Measurements from ENCODE around the gene MAP3K4.

MAP3K4 gene

DNA sequence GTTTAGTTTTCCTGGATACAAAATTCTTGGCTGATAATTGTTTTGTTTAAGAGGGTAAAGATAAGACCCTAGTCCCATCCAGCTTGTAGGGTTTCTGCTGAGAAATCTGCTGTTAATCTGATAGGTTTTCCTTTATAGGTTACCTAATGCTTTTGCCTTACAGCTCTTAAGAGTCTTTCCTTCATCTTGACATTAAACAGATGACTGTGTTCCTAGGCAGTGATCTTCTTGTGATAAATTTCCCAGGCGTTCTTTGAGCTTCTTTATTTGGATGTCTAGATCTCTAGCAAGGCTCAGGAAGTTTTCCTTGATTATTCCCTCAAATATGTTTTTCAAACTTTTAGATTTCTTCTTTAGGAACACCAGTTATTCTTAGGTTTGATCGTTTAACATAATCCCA is 134.0 kb downstream of the MAP3K4 start:
- DNase-seq (ENCODE audit: low spot score), result no peak

- no peak for DNase-seq (ENCODE audit: low spot score)
Observed at GRCh38 chr6:161127071-161127740, 135.6 kb downstream of the MAP3K4 start.

- DNase-seq (ENCODE audit: low spot score), result no peak
Observed at GRCh38 chr6:161128230-161128629, 136.7 kb downstream of the MAP3K4 start.

- DNase-seq (ENCODE audit: low spot score), result peak; percentile 17
Observed at GRCh38 chr6:161128680-161129196, 137.2 kb downstream of the MAP3K4 start.

DNA sequence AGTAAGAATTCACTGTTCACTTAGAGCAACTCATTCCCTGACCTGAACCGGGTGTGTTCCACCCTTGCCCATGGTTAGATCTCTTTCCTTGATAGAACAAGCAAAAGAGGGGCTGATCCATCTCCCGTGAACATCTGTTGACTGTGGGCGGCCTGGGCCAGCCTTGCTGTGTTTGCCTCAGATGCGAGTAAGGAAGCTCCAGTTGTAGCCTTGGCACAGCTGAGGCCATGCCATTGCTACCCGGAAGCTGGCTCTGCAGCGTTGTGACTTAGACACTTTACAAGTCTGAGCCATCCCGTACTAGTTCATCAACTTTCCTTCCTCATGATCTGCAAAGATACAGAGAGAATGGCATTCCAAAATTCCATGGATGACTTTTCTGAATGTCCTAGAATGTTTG is 139.0 kb downstream of the MAP3K4 start:
- no peak for DNase-seq (ENCODE audit: low spot score)

- DNase-seq (ENCODE audit: low spot score), result no peak
Observed at GRCh38 chr6:161130967-161131766, 139.6 kb downstream of the MAP3K4 start.

DNA sequence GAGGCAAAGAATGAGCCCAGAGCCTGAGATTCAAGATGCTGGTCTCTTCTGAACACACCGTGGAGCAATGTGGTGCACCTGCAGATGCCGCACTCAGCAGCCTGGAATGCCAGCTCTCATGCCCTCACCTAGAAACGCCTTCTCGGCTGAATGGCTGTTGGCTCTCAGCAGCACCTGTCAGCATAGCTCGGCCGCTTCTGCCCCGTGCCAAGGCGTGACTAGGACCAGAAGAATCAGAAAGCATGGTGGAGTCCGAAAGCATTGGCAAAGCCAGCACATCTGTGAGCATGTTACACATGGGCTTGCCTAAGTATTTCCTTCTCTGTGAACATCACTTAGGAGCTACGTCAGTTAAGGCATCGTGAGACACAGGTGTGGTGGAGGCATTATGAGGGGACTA is 140.8 kb downstream of the MAP3K4 start:
- no peak for DNase-seq (ENCODE audit: low spot score)

GRCh38 chr6:161133963-161134362 is 142.4 kb downstream of the MAP3K4 start:
- no peak for DNase-seq (ENCODE audit: low spot score)

GRCh38 chr6:161134550-161135298 is 143.2 kb downstream of the MAP3K4 start:
- DNase-seq (ENCODE audit: low spot score), result no peak

GRCh38 chr6:161135695-161136591 is 144.4 kb downstream of the MAP3K4 start:
- DNase-seq (ENCODE audit: low spot score), result no peak

DNA sequence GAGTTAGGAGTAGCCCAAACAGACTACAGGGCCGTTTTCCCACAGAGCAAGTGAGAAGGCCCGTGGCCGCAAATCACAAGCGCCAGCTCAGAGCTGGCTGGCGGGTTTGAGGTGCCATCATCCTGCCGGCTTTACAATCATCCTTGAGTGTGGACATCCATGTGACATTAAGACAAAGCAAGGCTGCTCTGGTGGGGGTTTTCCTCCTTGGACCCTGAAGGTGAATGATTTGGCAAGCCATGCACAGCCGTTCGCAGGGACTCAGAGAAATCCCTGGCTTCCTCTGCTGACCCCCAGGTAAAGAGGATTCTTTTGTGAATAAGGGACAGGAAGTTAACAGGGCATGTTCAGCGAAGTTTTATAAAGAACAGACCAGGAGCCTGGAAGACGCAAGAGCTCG is 145.1 kb downstream of the MAP3K4 start:
- DNase-seq (ENCODE audit: low spot score), result no peak

DNA sequence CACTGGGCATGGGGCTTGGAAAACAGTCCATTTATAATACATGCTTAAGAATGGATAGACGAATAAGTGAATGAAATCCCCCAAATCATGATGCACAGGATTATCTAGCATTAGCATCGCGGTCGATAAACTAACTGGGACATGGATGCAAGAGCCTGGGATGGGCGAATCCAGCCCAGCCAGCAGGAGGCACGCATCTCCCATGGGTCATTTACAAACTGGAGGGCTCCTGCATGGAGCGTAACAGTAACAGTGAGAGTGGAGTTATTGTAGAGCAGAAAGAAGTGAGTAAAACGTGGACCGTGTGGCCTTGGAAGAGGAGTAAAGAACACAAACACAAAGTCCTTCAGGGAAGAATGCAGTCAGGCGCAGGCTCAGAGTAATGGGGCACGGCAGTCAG is 145.8 kb downstream of the MAP3K4 start:
- no peak for DNase-seq (ENCODE audit: low spot score)

- DNase-seq (ENCODE audit: low spot score), result no peak
Observed at GRCh38 chr6:161137839-161138542, 146.4 kb downstream of the MAP3K4 start.

DNA sequence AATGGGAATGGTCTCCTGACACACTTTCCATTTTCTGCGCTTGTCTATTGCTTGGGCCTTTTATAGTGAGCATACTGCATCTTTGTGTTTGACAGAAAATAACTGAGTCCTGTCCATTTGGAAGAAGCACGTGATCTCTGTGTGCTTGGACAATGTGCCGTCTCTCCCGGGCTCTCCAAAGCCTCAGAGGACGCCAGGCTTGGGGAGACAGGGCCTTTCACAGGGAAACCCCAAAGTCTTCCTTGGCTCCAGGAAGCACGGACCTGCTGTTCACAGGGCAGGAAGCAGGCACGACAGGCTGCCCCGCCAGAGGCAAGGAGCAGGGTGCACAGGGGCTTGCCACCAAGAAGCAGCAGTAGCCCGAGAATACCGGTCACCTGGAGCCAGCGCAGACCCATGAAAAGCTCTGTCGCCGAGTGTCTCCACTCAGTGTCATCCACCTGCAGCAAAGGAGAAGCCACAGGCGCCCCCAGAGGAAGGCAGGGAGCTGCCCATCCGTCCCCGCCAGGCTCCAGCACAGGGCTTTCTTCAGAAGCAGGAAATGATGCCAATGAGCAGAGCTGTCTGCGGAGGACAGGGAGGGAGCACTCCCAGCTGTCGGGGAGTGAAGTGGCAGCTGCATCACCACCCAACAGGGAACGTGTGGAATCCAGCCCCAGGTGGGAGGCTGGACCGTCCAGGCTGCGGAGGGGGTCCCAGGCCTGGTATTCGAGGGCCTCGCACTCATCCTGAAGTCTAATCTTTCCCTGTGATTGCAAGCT is 147.2 kb downstream of the MAP3K4 start:
- no peak for DNase-seq (ENCODE audit: low spot score)

DNA sequence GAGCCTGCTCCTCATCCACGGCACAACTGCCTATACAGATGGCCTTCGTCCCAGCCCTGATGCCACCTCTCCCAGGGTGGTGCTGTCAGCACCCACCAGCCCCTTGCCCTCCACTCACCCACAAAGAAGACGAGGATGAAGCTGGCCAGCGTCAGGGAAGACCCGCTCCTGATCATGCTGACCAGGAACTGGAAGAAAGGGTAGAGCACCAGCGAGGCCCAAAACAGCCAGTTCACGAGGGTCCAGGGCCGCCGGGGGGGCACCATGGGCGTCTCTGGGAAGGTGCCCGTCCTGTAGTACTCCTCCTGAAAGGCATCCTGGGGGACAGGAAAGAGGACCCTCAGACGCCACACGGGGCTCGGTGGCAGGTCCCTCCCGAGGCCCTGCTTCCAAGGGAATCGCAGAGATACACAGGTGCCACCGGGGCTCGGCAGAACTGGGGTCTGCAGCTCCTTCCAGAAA is 147.8 kb downstream of the MAP3K4 start:
- DNase-seq (ENCODE audit: low spot score), result no peak

DNA sequence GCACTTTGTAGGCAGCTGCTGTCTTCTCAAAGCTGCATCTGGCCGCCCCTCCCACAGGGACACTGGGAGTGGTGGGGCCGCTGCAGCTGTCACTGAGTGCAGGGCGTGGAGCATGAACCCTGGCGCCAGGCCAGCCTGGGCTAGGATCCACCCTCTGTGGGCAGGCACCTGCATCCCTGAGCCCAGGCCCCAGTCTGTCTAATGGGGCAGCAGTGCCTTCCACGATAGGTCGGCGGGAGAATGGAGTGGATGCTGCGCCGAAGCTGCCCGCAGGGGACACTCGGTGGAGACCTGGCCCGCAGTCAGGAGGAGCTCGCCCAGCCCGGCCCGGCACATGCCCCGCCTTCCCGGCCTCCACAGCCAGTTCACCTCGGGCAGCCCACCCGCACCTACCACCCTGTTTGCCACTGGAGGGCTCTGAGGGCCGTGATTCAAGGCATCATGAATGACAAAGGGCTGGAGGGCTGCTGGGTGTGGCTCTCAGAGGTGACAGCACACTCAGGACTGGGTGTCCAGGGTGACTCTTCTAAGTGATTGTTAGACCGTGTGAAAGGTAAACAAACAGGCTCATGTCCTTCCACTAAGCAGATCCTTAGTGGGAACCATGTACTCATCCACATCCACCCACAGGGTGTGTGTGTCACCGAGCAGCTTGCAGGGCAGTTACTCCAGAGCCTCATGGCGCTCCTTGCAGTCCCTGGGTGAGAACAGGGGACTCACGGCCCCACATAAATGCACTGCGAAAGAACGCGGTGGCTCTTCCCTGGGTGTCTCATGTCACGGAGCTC is 148.4 kb downstream of the MAP3K4 start:
- DNase-seq (ENCODE audit: low spot score), result no peak

DNA sequence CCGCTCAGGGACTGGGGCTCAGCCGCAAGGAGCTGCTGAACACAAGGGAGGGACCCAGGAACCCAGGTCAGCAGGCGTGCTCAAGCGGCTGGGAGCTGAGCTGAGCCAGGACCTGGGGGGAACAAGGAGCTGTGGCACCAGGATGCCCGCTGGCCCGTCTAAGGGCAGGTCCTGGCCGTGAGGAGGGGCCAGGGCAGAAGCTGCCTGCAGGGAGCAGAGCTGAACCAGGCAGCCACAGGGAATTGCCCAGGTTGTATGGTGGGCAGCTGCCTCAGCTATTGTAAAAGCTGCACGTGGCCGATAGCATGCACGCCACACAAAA is 148.9 kb downstream of the MAP3K4 start:
- no peak for DNase-seq (ENCODE audit: low spot score)

GRCh38 chr6:161141173-161141572 is 149.6 kb downstream of the MAP3K4 start:
- no peak for DNase-seq (ENCODE audit: low spot score)

DNA sequence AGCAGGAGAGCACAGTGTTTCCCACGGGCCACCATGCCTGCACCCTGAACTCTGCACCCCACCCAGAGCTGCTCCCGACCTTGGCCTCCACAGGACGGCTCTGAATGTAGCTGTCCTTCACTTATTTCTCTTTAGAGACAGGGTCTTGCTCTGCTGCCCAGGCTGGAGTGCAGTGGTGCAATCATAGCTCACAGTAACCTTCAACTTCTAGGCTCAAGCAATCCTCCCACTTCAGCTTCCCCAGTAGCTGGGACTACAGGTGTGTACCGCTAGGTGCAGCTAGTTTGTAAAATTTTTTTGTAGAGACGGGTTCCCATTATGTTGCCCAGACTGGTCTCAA is 151.4 kb downstream of the MAP3K4 start:
- no peak for DNase-seq (ENCODE audit: low spot score)
